Measurements from ENCODE around the gene HOXA2. TPM values are rescaled to one million over a fixed set of nuclear protein-coding genes. Genes with fewer than 3 reads are reported as not detected.

The HOXA2 gene
- total RNA-seq, 1 experiment from 2014 or later: 0.21 TPM

DNA sequence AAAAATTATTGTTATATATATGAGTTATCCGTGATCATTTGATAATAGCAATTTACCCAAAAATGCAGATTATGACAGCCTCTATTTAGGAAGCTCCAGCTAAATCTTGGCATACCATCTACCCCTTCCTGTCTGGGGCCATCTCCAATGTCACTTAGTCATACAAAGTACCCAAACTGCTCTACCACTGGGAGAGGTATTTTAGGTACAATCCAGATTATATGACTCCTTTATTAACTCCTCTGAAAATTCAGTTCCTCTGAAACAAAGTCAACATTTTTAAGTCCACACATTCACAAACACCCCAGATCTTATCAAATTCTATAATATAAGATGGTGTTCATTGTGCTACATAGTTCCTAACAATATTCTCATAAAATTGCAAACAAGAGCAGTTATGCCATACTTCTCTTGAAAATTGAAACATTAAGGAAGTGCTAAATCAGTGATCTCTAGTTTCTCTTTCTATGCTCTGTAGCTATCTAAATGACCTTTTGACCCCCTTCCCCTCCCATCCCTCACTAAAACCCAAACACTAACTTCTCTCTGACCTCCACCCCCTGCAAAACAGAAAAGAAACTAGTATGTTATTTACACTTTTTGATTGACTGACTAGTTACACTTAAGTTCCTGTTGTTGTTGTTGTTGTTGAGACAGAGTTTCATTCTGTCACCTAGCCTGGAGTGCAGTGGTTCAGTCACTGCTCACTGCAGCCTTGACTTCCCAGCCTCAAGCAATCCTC, 23.1 kb downstream of the HOXA2 start:
- in situ Hi-C loops (cut with HindIII; ENCODE audit: low pct_unique_long_range_greater_than_20kb, low sequenced_read_pairs): no loop called here
- DNase-seq (ENCODE audit: low read depth, low spot score): no peak

DNA sequence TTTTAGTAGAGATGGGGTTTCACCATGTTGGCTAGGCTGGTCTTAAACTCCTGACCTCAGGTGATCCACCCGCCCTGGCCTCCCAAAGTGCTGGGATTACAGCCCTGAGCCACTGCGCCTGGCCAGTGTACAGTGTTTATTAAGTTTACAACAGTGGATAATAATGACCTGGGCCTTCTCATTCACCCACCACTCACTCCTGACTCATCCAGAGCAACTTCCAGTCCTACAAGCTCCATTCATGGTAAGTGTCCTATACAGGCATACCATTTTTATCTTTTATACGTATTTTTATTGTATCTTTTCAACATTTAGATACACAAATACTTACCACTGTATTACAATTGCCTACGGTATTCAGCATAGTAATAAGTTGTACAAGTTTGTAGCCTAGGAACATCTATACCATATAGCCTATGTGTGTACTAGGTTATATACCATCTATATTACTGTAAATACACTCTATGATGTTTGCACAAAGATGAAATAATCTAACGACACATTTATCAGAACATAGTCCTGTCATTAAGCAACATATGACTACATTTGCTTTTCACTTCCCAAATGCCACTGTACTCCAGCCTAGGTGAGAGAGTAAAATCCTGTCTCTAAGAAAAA, 23.8 kb downstream of the HOXA2 start:
- no peak for DNase-seq (ENCODE audit: low read depth, low spot score)
- in situ Hi-C loops (cut with HindIII; ENCODE audit: low pct_unique_long_range_greater_than_20kb, low sequenced_read_pairs): no loop called here

DNA sequence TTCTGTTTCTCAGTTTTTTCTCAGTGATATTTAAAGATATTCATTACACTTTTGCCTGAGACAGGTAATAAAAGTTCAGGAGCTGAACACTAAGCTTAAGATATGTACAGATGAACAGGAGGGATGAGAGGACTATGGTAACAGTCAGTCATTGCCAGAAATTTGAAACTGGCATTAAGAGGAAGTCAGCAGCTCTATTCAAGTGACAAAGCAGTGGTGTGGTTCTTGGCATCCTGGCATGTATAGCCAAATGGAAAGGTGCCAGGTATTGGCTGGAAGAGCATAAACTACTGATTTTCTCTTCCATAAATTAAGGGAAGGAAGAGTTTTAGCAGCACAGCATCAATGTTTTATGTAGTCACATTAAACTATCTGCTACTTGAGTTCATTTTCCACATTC, 29.4 kb downstream of the HOXA2 start:
- in situ Hi-C loops (cut with HindIII; ENCODE audit: low pct_unique_long_range_greater_than_20kb, low sequenced_read_pairs): no loop called here

DNA sequence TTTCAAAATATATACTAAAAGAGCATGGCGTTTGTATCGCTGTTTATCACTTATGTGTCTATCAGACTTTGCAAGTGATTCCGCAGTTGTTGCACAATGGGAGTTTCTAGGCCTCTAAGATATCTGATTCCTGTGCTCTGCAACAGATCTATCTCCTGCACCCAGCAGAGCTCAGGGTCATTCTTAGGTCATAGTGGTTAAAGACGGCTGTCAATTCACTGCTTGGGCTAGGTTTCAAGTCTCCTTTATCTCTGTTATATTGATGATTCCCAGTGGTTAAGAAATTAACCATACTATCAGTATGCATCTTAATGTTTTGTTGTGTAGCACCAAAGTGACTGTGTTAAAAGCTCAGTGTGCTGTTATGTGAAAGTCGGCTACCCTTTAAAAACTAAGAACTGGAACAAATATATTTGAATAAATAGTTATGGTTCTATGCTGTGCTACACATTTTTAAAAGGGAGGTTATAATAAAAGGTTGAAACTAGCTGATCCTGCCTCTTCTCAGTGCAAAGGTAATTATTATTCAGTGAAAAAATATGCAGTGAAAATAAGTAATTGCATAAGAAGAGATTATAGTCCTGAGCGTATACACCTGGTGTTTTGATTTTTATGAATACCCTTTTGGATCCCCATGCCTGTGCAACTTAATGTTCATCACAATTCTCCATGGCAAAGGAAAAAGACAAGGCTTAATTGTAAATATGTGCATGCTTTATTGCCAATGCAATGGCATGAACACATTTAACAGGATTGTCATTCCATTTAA, 30.7 kb downstream of the HOXA2 start:
- no peak for DNase-seq (ENCODE audit: low read depth, low spot score)
- in situ Hi-C loops (cut with HindIII; ENCODE audit: low pct_unique_long_range_greater_than_20kb, low sequenced_read_pairs): no loop called here

More for the DNA sequence above, 29.4 kb downstream of the HOXA2 start:
- no peak for DNase-seq (ENCODE audit: low read depth, low spot score)

DNA sequence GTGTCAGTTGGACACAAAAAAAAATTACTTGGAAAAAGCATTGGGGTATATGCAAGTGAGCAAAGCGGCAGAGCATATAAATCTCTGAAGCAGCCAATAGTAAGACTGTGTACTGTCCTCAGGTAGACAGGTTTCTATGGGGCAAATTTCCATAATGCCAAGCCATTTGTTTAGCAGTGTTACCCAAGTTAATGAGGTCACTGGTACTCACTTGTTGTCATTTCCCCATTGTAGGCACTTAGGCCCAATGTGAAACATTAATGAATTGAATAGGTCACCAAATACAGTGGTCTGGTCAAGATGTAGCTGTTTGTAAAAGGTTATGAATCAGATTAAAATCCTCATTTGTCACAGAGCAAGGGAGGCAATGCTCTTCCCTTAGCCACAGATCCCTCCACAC, 34.2 kb downstream of the HOXA2 start:
- in situ Hi-C loops (cut with HindIII; ENCODE audit: low pct_unique_long_range_greater_than_20kb, low sequenced_read_pairs): no loop called here
- DNase-seq (ENCODE audit: low read depth, low spot score): no peak

DNA sequence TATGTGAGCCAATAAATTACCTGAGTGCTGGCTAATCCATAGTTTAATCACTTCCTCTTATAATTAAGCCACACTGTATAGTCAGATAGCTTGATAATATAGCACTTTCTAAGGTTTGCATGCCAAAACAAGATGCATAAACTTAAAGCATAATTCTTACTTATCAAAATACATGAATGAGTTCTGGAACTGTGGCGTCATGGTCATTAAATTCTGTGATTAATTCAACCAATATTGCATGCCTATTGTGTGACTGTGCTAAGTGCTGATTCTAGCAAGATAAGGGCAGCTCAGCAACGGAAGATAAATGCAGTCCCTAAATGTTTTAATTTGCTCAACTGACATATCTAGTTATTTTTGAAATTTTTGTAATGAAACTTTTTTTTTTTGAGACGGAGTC, 36.3 kb downstream of the HOXA2 start:
- DNase-seq (ENCODE audit: low read depth, low spot score): no peak
- in situ Hi-C loops (cut with HindIII; ENCODE audit: low pct_unique_long_range_greater_than_20kb, low sequenced_read_pairs): no loop called here

DNA sequence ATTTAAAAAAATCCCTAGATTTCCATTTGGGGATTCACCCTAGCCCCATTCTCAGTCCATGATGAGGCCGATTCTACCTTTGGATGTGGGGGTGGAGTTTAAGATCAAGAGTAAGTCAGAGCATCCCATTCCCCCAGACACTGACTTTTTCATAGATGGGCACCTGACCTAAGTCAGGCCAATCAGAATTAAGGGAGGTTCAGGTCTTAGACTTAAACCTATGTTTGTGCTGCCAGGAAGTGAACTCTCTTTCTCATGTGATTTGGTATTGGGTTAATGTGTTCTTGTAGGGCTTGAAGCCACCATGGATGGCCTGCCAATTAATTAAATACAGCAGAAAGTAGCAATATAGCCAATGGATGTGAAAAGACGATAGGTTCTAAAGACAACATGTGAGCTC, 36.8 kb downstream of the HOXA2 start:
- no peak for DNase-seq (ENCODE audit: low read depth, low spot score)

DNA sequence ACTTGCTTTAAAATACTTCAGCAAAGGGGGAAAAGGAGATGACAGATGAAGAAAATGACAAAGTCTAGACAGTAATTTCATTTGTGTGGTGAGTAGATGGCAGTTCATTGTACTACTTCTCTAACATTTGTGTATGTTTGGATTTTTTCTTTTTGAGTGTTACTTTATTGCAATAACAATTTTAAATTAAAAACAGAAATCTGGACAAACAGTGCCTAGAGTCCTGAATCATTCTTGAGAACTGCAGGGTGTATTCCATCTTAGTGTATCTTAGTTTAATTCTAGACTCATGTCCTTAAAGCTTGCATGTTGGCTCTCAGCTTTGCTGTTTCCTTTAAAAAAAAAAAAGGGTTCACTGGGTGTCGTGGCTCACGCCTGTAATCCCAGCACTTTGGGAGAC, 37.8 kb downstream of the HOXA2 start:
- in situ Hi-C loops (cut with HindIII; ENCODE audit: low pct_unique_long_range_greater_than_20kb, low sequenced_read_pairs): no loop called here

More for the DNA sequence above, 36.8 kb downstream of the HOXA2 start:
- in situ Hi-C loops (cut with HindIII; ENCODE audit: low pct_unique_long_range_greater_than_20kb, low sequenced_read_pairs): no loop called here

DNA sequence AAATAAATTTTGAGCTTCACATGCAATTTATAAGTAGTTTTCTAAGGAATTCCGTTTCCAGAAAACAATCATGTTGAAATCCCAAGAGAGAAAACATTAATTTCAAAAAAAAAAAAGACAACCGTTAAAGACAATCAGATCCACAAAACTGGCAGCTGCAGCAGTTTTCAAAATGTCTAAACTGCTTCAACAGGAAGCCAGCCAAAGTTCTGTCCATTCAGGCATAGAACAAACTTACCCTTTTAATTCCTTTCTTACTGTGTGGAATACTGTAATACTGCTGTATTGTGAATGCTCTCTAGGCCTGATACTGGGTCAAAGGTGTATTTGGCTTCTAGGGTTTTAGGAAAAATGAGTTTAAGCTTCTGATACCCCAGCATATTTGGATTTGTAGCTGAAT, 38.3 kb downstream of the HOXA2 start:
- in situ Hi-C loops (cut with HindIII; ENCODE audit: low pct_unique_long_range_greater_than_20kb, low sequenced_read_pairs): no loop called here
- DNase-seq (ENCODE audit: low read depth, low spot score): peak; percentile 23

More for the DNA sequence above, 37.8 kb downstream of the HOXA2 start:
- DNase-seq (ENCODE audit: low read depth, low spot score): no peak

DNA sequence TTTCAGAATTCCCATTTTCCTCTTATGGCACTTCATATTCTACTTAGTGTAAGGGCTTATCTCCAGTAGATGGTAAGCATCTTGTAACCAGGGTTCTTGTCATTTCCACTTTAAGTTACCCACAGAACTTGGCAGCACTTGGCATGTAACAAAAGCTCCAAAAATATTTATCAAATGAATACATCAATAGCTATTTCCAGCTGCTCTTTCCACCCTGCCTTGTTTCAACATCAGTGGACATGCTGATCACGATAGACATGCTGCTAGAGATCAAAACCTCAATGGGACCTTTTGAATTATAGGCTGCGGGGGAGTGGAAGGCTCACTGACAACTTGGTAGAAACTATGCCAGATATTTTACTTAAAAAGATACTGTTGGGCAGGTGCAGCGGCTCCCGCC, 39.5 kb downstream of the HOXA2 start:
- no peak for DNase-seq (ENCODE audit: low read depth, low spot score)
- in situ Hi-C loops (cut with HindIII; ENCODE audit: low pct_unique_long_range_greater_than_20kb, low sequenced_read_pairs): no loop called here

DNA sequence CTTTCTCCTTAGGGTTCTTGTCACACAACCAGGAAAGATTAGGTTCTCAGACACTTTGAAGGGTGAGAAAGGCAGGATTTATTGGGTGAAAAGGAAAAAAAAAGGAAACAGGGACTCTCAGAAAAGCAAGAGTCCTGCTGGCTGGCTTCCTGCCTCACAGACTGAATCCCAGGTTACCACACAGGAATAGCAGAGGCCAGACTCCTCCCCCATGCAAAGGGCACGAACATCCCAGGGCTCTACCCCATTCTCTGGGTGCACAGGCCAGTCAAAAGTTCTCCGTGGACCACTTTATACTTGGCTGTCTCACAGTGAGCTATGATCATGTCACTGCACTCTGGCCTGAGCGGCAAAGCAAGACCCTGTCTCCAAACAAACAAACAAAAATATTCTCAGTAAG, 49.3 kb downstream of the HOXA2 start:
- DNase-seq (ENCODE audit: low read depth, low spot score): peak; percentile 31
- in situ Hi-C loops (cut with HindIII; ENCODE audit: low pct_unique_long_range_greater_than_20kb, low sequenced_read_pairs): no loop called here

DNA sequence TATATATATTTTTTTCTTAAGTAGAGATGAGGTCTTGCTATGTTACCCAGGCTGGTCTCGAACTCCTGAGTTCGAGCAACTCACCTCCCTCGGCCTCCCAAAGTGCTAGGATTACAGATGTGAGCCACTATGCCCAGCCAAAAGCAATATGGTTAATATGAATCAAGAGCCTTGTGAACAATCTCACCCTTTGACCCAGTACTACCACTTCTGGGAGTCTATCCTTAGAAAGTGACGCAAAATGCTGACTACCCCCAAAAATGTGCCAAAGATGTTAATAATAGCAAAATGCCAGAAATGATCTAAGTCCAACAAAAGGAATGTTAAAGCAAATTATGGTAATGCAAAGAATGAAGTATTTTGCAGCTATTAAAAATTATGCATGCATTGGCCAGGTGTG, 51.0 kb downstream of the HOXA2 start:
- in situ Hi-C loops (cut with HindIII; ENCODE audit: low pct_unique_long_range_greater_than_20kb, low sequenced_read_pairs): no loop called here
- DNase-seq (ENCODE audit: low read depth, low spot score): no peak

Small RNA genes within 50 kb of the gene (small RNA-seq; reads per million reads assigned to genes)
- gene AC004080.5 (0 reads per million in 2 experiments), gene RF01977 (0 reads per million in 2 experiments)

Other genes with a start within 250 kb of the HOXA2 start
- gene SKAP2, start 238.1 kb downstream of the HOXA2 start, total RNA-seq (2014; rRNA removed; shearing (Covaris generic)): 37.1 and 41.8 TPM in 2 replicates
- gene HOXA1, start 6.7 kb downstream of the HOXA2 start, total RNA-seq (2014; rRNA removed; shearing (Covaris generic)): 5.6 TPM in 2 replicates
- gene HOXA4, start 28.1 kb upstream of the HOXA2 start, total RNA-seq (2014; rRNA removed; shearing (Covaris generic)): 0.50 and 0.83 TPM in 2 replicates
- gene HOXA5, start 41.0 kb upstream of the HOXA2 start, total RNA-seq (2014; rRNA removed; shearing (Covaris generic)): 6.5 and 10.3 TPM in 2 replicates
- gene HOXA6, start 45.1 kb upstream of the HOXA2 start, total RNA-seq (2014; rRNA removed; shearing (Covaris generic)): 1.5 and 1.9 TPM in 2 replicates
- 0.56 and 3.5 TPM in 2 replicates for gene HOXA3, start 49.9 kb upstream of the HOXA2 start, total RNA-seq (2014; rRNA removed; shearing (Covaris generic))
- gene HOXA7, start 54.0 kb upstream of the HOXA2 start, total RNA-seq (2014; rRNA removed; shearing (Covaris generic)): 0.45 TPM in 1 of 2 replicates, not detected in the other
- gene HOXA9, start 62.9 kb upstream of the HOXA2 start, total RNA-seq (2014; rRNA removed; shearing (Covaris generic)): not detected in 2 replicates
- gene HOXA10, start 71.6 kb upstream of the HOXA2 start, total RNA-seq (2014; rRNA removed; shearing (Covaris generic)): not detected in 2 replicates
- 0.08 and 0.16 TPM in 2 replicates for gene HOXA11, start 82.5 kb upstream of the HOXA2 start, total RNA-seq (2014; rRNA removed; shearing (Covaris generic))
- 1.5 and 2.0 TPM in 2 replicates for gene HOXA13, start 97.4 kb upstream of the HOXA2 start, total RNA-seq (2014; rRNA removed; shearing (Covaris generic))
- not detected in 2 replicates for gene EVX1, start 140.1 kb upstream of the HOXA2 start, total RNA-seq (2014; rRNA removed; shearing (Covaris generic))

Measured in SK-MEL-5 (cell line).